ENCODE results near the gene ANKRD60. TPM values are rescaled to one million over a fixed set of nuclear protein-coding genes. Genes with fewer than 3 reads are reported as not detected.

The ANKRD60 gene
- total RNA-seq, 1 experiment from 2014 or later = not detected

- Histone ChIP-seq H3K27me3 (ENCODE audit: insufficient read depth, low read length) (no peaks in the 10 kb centered on the region), H2BK20ac (ENCODE audit: low read depth, low read length, poor library complexity, severe bottlenecking) (no peak overlapping the region), H3K14ac (ENCODE audit: insufficient read depth, low read length) (no peak overlapping the region), H3K4me1 (ENCODE audit: insufficient read depth, low read length) (no peaks in the 10 kb centered on the region), H4K5ac (ENCODE audit: insufficient read length, low read depth, low read length) (no peak overlapping the region), H2BK120ac (ENCODE audit: low read depth, low read length, poor library complexity, severe bottlenecking) (no peak overlapping the region), H3K79me1 (ENCODE audit: insufficient read depth, low read depth, low read length, poor library complexity, severe bottlenecking) (no peaks in the 10 kb centered on the region), H3K79me2 (ENCODE audit: insufficient read depth, low read length) (no peaks in the 10 kb centered on the region), H2AFZ (ENCODE audit: low read length) (no peak overlapping the region), H3K9ac (ENCODE audit: extremely low read depth, insufficient read length, low read length) (no peak overlapping the region), H3K4ac (ENCODE audit: low read depth, low read length) (no peak overlapping the region), H4K20me1 (ENCODE audit: control insufficient read depth, insufficient read depth, insufficient read length) (no peaks in the 10 kb centered on the region), H2BK5ac (ENCODE audit: insufficient read length, low read length) (no peak overlapping the region), H3K56ac (ENCODE audit: insufficient read length, low read depth, low read length) (no peak overlapping the region), H4K8ac (replicated peaks; ENCODE audit: insufficient read length, low read depth, low read length) (no peak overlapping the region), H4K91ac (ENCODE audit: insufficient read length, low read depth, low read length) (no peak overlapping the region), H3K23me2 (ENCODE audit: insufficient read length, low read depth, low read length, poor library complexity, severe bottlenecking) (no peaks in the 10 kb centered on the region), H3K4me2 (ENCODE audit: insufficient read depth, insufficient read length, low read length) (no peak overlapping the region), H3K18ac (ENCODE audit: insufficient read length, low read depth, low read length) (no peak overlapping the region), H2BK12ac (ENCODE audit: insufficient read length, low read depth, low read length) (no peak overlapping the region), H3T11ph (ENCODE audit: low read length) (no peak overlapping the region), H3K27ac (ENCODE audit: insufficient read length, low read depth, low read length) (no peak overlapping the region), H3K9me3 (ENCODE audit: control insufficient read depth, low read depth, low read length) (no peaks in the 10 kb centered on the region), H2AK5ac (ENCODE audit: insufficient read length, low read length) (no peak overlapping the region), H3K23ac (ENCODE audit: insufficient read length, low read depth, low read length) (no peak overlapping the region), H2BK15ac (ENCODE audit: low read depth, low read length) (no peak overlapping the region)
- Mint-ChIP-seq H3K9me3 (no peaks in the 10 kb centered on the region; a peak in 2 of 5 replicates), H3K27ac (no peak overlapping the region), H3K4me3 (no peak overlapping the region), H3K27me3 (ENCODE audit: low read depth) (peaks cover 8% of the 10 kb centered on the region), H3K4me1 (peaks cover 0 to 3% of the 10 kb centered on the region in 2 experiments; a peak in 1 of 4 replicates), H3K36me3 (ENCODE audit: insufficient read depth in 1 of 3, low read depth in 3 of 3) (no peaks in the 10 kb centered on the region)
- no peak for DNase-seq
- no CpG with 5 or more reads among the region's 31 CpGs for WGBS (ENCODE audit: extremely low coverage, insufficient read length, low lambda C conversion rate)
- TF ChIP-seq, protein P1, sequence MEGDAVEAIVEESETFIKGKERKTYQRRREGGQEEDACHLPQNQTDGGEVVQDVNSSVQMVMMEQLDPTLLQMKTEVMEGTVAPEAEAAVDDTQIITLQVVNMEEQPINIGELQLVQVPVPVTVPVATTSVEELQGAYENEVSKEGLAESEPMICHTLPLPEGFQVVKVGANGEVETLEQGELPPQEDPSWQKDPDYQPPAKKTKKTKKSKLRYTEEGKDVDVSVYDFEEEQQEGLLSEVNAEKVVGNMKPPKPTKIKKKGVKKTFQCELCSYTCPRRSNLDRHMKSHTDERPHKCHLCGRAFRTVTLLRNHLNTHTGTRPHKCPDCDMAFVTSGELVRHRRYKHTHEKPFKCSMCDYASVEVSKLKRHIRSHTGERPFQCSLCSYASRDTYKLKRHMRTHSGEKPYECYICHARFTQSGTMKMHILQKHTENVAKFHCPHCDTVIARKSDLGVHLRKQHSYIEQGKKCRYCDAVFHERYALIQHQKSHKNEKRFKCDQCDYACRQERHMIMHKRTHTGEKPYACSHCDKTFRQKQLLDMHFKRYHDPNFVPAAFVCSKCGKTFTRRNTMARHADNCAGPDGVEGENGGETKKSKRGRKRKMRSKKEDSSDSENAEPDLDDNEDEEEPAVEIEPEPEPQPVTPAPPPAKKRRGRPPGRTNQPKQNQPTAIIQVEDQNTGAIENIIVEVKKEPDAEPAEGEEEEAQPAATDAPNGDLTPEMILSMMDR (conservative IDR thresholded peaks at IDR 0.05) = no peak
These were observed 22.6 kb downstream of the ANKRD60 start for GRCh38 chr20:58205850-58206249.
